Right ventricle myocardium superior (tissue), 1 donor: Measurements from ENCODE around the gene FAM107B. TPM values are rescaled to one million over a fixed set of nuclear protein-coding genes. Genes with fewer than 3 reads are reported as not detected.
A peak's percentile ranks its signal among the peaks of the same experiment; 100 is the strongest.

ENCODE experiments used
- ATAC-seq: fragments of 200-7000 bp; cut with Tn5 transposase; one replicate; pipeline ENCODE4 v1.9.1; 2020; ENCODE audit warnings: mild to moderate bottlenecking; ENCODE audit not compliant: poor library complexity
- DNase-seq: peaks from one replicate; pipeline ENCODE4 v3.0.0-alpha.2; 2020
- intact Hi-C: fragments of 100-400 bp; cut with DNase I; formaldehyde crosslinking; loops from one replicate; pipeline ENCODE4 v1.11.2; 2022
- total RNA-seq: library from RNA; stranded (reverse); fragmentation: NEBNext Ultra II Directional; extraction: Animal tissue kit (Norgen Biotek cat#: 25700); gene quantifications from one replicate; pipeline ENCODE4 v1.2.1, GENCODE V29; 2021
- donor health status: DM: no; HTN: yes; CAD: no; lungs with severe emphysema.

Gene FAM107B
- total RNA-seq, 1 donor from 2014 or later, result 3.3 TPM

DNA sequence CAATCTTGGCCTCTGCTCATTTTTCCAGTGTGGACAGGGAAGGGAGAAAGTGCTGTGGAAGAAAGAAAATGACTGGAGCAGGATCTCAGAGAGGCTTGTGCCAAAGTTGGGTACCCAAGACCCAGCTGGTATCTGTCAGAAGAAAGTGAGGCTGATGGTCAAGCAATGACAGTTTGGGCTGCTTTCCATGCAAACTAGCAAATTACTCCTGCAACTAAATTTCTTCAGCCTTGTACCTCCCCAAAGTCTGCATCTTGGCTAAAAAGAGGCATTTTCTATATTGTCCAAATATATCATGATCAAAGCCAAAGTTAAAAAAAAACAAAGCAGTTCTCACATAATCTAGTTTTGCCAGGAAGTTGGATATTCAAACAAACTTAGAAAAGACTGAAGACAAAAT is 235.5 kb downstream of the FAM107B start:
- ATAC-seq (no peak), DNase-seq (no peak)
- intact Hi-C loops, result loop anchor here (10.0 kb wide), 1 partner anchor 286 kb away; no protein-coding TSS in a partner anchor

DNA sequence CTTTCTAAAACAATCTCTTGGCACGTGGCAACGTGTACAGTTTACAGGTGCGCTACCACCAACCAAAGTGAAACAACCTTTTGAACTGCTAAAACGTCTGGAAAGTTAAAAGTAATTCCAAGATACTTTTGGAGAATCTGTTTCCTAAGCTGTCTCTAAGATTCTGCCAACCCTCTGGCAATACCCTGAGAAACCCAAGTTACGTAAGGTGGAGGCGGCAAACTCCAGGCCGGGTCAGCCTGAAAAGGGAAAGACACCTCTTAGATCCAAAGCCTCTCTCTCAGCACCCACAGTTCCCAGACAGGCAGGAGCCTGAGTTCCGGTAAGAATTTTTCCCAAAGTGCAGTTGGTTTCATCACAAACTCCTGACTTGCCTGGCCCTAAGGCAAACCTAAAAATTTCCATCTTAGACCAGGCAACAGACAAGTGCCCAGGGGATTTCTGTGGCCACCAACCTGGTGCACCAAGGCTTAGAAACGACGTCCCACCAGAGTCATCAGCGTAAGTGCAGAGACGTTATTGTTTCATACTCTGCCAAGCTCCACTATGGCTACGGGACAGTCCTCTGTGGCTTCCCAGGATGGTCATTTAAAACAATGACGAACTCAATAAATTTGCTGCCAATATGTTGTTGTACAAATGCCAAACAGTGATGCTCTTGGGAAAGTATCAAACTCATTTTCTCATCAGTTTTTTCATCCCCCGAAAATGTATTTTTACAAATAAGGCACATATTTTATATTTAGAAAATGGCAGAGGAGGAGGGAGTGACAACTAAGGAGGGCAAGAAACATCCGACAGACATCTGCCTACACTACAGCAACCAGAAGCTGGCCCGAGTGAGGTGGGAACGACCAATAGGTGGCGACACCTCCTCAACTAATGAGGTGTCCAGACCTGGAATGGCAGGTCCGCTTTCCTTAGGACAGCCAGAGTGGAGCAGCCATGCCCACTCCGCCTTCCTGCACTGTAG is 238.2 kb downstream of the FAM107B start:
- peak; percentile 83 for DNase-seq
- ATAC-seq, result peak; percentile 85
- intact Hi-C loops, result loop anchor here (10.0 kb wide), 1 partner anchor 288 kb away; no protein-coding TSS in a partner anchor

DNA sequence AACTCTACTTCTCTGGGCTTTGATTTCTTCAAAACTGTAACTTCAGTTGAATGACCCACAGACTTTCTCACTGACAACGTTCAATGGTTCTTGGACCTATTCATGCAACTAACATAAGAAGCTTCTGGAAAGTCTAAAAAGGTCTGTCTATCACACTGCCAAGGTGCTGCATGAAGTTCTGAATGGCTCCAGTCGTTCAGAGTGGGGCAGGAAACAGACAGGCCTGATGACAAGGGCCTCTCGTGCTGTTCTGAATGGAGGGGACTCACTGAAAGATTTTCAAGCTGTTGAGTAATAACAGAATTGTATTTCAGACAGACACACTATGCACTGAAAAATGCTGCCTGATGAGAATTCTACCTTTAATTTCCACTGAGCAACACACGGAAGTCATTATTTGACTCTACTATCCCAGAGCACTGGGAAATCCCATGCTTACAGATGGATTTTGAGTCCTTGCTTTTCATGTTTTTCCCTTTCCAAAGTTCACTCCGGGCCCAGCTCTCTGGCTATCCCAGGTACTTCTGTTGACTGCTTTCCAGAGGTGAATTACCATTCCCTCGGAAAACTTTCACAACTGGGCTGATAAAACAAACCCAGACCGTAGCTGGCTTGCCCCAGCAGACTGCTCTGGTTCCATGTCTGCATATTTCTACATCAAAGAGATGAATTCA is 239.1 kb downstream of the FAM107B start:
- no peak for ATAC-seq
- DNase-seq, result no peak
- intact Hi-C loops, result loop anchor here (10.0 kb wide), 1 partner anchor 289 kb away; no protein-coding TSS in a partner anchor

DNA sequence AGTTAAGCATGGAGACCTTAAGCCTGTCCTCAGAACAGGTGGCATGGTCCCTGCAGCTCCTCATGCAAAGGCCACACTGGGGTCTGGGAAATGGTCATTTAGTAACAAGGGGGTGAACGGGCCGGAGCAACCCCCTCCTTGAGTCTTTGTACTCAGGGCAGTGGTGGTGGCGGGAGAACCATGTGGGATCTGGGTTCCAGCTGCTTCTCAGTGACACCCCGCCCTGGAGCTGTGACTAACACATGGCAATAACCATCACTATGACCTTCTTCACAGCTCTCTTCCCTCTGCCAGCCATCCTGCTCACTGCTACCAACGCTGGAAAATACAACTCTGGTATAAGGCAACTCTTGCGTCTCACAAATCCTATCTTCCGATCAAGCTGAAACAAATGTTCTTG is 240.5 kb downstream of the FAM107B start:
- DNase-seq (no peak), ATAC-seq (no peak)
- intact Hi-C loops, result loop anchor here (10.0 kb wide), 1 partner anchor 291 kb away; no protein-coding TSS in a partner anchor

DNA sequence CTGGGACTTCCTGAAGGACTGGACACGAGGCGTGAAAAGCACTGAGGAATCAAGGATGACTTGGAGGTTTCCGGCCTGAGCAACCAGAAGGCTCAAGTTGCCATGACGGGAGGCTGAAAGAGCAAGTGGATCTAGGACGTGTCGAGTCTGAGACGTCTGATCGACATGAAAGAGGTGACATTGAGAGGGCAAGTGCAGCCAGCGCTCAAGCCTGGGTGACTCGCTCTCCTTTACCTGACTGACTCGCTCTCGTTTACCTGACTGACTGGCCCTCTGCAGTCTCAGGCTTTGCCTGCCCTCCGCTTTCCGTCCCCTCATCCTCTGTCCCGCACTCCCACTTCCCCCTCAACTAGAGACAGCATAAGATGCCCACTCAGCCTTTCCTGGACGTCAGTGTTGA is 241.4 kb downstream of the FAM107B start:
- DNase-seq (no peak), ATAC-seq (no peak)
- intact Hi-C loops, result loop anchor here (10.0 kb wide), 1 partner anchor 292 kb away; no protein-coding TSS in a partner anchor

DNA sequence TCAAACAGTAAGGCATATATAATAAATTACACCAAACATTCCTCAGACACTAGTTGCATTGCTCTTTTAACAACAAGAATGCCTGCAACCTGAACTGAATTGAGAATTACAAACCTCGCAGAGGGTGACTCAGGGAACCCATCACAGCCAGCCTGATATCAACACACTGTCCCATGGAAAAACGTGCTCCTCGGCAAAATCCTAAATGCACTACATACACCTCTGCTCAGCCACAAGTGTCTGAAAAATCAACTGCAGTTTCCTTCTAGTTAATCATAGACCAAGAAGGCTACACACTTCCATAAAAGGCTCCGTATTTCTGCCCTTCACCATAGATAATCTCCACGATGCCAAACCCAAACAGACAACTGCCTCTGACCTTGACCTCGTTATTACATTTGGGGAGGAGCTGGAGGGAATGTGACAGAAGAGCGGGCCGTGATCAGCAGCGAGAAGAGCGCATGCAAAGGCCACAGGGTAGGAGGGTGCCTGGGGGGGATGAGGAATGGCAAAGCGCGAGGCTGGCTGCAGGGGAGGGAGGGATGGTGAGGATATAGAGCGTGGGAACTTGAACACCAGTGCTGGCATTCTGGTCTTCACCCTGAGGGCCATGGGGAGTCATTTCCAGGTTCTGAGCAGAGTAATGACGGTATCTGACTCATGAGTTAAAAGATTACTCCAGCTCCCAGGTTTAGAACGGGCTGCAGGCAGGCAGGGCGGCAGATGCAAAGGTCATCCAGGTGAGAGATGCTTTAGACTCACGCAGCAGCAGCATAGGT is 242.0 kb downstream of the FAM107B start:
- no peak for ATAC-seq

DNA sequence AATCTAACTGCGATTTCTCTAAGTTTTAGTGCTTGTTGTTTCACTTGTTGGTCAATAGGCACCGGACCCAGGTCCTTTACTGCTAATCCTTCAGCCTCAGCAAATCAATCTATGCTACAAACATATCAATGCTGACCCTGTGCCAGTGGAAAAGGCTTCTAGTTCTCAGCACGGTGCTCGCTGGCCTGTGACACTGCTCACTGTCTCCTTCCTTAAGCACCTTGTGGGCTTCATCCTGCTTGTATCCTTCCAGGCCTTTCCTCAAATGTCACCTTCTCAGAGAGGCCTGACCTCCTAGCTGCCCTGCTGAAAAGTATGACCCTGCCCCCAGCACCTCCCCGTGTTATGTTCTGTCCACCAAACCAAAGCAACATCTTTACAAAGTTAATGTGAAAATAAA is 242.7 kb downstream of the FAM107B start:
- ATAC-seq, result no peak
- intact Hi-C loops, result loop anchor here (10.0 kb wide), 1 partner anchor 293 kb away; no protein-coding TSS in a partner anchor
- DNase-seq, result no peak

More for the DNA sequence above, 242.0 kb downstream of the FAM107B start:
- DNase-seq, result no peak
- intact Hi-C loops, result loop anchor here (10.0 kb wide), 1 partner anchor 292 kb away; no protein-coding TSS in a partner anchor

DNA sequence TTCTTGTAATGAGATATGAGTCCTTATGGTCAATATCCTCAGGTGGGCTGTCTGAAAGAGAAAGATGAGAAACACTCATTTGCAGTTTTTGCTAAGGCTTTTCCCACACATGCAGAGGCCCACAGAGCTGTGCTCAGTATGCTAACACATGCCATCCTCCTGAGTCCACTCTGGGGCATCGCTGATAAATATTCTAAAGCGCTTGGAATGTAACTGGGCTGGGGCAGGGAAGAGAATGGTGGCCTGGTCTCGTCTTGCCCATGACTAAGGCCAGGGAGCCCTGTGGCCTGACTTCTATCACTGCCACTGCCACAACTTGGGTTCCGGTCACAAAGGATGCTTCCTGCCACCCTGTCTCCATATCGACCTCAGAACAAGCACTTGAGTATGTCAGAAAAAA is 244.2 kb downstream of the FAM107B start:
- ATAC-seq (no peak), DNase-seq (no peak)
- intact Hi-C loops, result loop anchor here (10.0 kb wide), 1 partner anchor 294 kb away; no protein-coding TSS in a partner anchor

DNA sequence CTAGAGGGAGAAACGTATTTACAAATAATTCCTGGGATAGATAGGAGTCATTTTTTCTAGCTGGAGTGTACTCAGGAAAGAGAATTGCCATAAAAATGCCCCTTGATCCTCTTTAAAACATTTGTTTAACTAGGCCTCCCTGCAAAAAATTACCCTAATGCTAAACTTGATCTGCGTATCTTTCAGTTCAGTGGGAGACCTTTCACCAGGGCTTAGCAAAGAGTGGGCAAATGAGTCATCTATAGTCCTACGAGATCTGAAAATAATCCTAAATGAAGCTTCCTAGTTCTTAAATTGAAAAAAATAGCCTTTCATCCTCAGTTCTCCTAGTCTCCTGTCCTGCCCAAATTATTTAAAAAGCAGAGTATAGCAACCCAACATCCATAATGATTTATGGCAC is 245.3 kb downstream of the FAM107B start:
- ATAC-seq, result no peak

DNA sequence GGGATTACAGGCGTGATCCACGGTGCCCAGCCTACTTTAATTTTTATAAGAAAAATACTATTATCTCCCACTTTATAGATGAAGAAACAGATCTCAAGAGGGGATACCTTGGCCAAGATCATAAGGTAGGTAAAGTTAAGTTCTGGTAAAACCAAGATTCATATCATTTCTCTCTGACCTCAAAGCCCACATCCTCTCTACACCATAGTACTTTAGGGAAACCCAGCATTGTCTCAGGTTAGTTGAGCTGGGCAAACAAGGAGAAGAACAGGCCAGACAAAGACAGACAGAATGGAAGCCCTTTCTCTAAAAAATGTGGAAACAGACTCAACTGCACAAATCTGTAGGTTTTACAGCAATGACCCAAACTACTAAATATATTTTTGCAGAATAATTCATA is 246.2 kb downstream of the FAM107B start:
- DNase-seq, result no peak
- intact Hi-C loops, result no loop called here
- ATAC-seq, result no peak

More for the DNA sequence above, 245.3 kb downstream of the FAM107B start:
- no peak for DNase-seq
- intact Hi-C loops, result no loop called here

DNA sequence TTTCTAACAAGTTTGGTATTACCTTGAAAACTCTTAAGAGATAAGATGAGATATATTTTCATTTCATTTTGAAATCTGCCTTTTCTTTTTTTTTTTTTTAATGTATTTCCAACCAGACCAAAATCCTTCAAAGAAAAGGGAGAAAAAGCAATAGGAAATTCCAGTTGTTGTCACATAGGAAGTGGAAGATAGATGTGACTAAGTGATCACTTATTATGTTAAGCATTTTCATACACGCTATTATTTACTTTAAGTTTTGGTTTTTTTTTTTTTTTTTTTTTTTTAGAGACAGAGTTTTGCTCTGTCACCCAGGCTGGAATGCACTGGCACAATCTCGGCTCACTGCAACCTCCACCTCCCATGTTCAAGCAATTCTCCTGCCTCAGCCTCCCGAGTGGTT is 246.8 kb downstream of the FAM107B start:
- ATAC-seq, result no peak
- intact Hi-C loops, result no loop called here
- no peak for DNase-seq

DNA sequence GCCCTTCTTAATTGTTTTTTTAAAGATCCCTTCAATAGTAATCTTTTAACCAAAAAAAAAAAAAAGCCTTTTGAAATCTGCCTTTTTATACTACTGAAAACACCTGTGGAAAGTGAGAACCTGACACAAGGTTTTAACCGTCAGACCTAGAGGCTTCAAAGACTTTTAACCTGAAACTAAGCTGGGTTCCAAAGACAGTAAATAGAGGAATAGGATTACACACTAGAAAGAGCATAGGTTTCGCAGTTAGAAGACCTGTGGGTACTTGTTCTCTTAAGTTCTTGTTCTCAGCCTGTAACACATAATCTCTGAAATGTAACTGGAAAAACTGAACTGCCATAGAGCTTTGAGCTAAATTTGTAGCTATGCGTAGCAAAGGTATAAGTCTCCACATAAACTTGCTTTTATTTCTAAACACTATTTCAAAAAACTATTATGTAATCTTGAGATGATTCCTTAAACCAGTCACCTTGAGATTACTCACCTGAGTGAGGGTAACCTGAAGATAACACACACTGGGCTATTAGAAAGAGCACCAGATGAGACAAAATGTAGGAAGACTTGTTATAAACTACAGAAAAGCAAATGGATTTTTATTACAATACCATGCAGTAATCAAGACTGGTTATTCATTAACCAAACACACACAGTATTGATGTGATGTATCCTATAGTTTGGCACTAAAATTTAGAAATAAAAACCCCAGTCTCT is 247.4 kb downstream of the FAM107B start:
- DNase-seq (no peak), ATAC-seq (no peak)
- intact Hi-C loops, result no loop called here

DNA sequence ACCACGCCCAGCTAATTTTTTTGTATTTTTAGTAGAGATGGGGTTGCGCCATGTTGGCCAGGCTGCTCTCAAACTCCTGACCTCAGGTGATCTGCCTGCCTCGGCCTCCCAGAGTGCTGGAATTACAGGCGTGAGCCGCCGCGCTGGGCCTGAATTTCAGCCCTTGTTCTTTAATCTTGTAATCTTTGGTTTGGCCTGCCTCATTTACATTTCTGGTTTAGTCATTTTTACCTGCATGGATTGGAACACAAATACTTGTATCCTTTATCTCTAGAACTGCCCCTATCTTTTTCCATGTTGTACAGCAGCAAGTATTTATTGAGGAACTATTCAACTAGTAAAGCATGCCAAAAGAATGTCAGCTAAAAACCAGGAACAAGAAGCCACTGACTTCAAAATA is 248.4 kb downstream of the FAM107B start:
- intact Hi-C loops, result no loop called here
- ATAC-seq (no peak), DNase-seq (no peak)

DNA sequence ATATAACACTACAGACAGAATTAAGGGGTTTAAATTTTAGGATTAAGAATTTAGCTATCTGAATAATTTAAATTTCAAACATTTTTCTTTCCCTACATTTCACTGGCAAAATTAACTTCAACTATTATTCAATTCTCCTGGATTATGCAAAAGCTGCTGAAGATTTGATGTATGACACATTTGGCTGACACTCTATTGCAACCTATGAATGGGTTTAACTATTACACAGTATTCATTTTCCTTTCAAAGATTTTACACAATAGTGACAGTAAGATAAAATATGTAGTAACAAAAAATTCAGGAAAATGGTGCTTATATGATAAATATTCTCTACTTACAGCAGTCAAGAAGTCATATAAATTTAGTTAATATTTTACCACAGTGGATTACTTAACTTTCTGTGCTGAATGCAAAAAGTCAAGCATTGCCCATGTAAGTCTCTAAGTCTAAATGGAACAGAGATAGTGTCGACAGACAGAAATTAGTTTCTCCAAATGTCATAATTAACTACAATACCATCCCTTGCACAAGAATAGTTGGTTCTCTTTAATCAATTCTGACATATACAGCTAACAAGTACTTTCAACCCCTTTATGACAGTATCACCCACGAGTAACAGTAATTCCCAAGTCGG is 249.9 kb downstream of the FAM107B start:
- intact Hi-C loops, result no loop called here
- DNase-seq (no peak), ATAC-seq (no peak)

DNA sequence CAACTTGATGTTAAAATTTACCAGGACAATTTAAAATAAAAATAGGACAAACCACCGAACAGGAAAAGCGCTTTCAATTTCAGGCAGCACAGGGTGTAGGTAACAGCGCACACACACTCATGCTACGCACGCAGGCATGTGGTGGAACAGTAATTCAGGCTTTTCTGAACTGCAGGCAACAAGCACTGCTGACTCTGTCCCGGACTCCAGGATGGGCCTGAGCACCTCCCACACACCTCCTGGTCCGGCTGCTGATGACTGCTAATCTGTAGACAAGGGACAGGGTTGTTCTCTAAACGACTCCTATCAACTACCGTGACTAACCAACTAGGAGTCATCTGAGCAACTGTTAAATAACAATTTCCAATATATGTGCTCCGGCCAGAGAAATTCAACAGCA is 251.4 kb downstream of the FAM107B start:
- intact Hi-C loops, result no loop called here
- DNase-seq (no peak), ATAC-seq (no peak)

DNA sequence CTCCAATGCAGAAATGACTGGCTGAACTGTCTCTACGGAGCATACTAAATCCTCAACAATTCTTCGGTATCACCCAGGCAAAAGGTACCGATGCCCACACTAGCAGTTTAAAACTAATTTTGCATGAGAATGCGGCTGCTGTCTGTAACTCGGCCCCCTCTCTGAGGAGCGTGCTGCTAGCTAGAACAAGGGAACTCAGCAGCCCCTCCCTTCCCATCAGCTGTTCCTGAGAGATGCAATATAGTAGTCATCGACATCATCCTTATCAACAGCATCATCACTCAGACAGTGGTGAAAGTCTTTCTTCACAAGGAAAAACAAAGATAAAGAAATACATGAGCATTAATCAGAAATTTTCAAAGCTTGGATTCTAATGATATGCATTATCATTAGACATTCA is 254.9 kb downstream of the FAM107B start:
- intact Hi-C loops, result no loop called here
- DNase-seq, result no peak
- ATAC-seq, result no peak

DNA sequence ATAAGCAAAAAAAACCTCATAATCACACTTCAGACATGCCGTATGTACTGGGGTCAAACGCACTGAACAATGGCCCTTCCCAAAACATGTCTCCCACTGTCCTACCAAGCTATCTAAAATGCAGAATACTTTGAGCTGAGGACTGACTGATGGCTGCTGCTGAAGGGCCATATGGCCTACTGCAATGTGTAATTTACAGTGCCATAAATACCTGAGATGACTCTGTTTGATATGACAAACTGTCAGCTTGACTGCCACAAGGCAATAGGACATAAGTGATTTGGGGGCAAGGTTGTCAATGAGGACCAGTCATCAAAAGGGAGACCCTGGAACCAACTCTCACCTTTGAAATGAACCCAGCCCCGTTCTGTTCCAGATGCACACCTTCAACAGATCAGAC is 256.5 kb downstream of the FAM107B start:
- no peak for DNase-seq
- ATAC-seq, result no peak
- intact Hi-C loops, result no loop called here

DNA sequence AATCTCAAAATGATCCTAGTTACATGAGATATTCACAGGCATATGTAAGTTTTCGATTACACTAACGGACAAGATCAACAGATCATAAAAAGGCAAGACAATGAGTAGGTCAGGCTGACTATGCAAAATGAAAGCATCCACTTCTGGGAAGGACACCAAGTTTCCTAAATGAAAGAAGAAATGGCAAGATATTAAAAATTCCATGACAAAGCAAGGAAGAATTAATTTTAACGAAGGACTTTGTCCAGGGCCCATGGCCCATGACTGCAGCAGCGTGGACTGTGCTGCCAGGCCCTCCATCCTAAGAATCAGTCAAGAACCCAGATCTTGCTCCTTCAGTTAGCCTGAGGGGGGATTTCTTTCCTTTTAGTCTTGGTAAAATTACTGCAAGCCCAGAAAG is 261.6 kb downstream of the FAM107B start:
- ATAC-seq, result no peak

More for the DNA sequence above, 261.6 kb downstream of the FAM107B start:
- DNase-seq, result no peak
- intact Hi-C loops, result no loop called here
